Stimulated activated CD4-positive, alpha-beta T cell treated with anti-CD3 and anti-CD28 coated beads, Interleukin-1b, Interleukin-23, amount 100 ng/mL, for 1 hour (primary cell): ENCODE data around the gene AKAP13.
A peak's percentile ranks its signal among the peaks of the same experiment; 100 is the strongest.
"Not testable (repeated sequence)": the region's sequence is repeated elsewhere in the genome, so short reads cannot be mapped to it uniquely, and the experiment has no call there.

Experiments used
- DNase-seq, 2 donors: peaks; one replicate each; pipeline ENCODE4 v3.0.0-alpha.2; 2020; ENCODE audit warnings: low read depth in 2 of 2

The AKAP13 gene

GRCh38 chr15:85479071-85479647, 98.8 kb downstream of the AKAP13 start:
- no peak for DNase-seq

GRCh38 chr15:85480923-85481322, 100.5 kb downstream of the AKAP13 start:
- DNase-seq, result no peak

GRCh38 chr15:85481543-85481942, 101.1 kb downstream of the AKAP13 start:
- not testable (repeated sequence) for DNase-seq

- DNase-seq, result no peak
These were observed 102.5 kb downstream of the AKAP13 start for GRCh38 chr15:85482894-85483293.

- DNase-seq, result not testable (repeated sequence)
These were observed 103.6 kb downstream of the AKAP13 start for GRCh38 chr15:85483955-85484354.

DNA sequence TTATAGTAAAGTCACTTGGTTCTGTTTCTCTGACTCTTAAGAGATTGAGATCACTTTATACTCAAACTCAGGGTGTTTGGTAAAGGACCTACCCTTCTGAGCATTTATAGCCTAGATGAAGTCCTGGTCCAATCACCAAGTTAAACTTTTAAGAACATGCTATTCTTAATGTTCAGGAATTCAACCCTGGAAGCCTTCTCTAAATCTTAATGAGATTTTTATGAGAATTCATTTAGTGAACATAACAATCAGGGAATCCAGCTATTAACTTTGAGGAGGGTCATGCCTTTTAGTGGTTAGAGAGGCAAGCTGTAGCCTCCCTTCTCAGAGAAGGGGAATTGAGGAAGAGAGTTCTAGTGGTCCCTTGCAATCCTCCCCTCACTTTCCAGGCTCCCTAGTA, 104.5 kb downstream of the AKAP13 start:
- DNase-seq, result not testable (repeated sequence)

GRCh38 chr15:85485956-85486567, 105.7 kb downstream of the AKAP13 start:
- DNase-seq, result peak in 1 of 2 donors; percentile 23

GRCh38 chr15:85487796-85488195, 107.4 kb downstream of the AKAP13 start:
- not testable (repeated sequence) for DNase-seq

DNA sequence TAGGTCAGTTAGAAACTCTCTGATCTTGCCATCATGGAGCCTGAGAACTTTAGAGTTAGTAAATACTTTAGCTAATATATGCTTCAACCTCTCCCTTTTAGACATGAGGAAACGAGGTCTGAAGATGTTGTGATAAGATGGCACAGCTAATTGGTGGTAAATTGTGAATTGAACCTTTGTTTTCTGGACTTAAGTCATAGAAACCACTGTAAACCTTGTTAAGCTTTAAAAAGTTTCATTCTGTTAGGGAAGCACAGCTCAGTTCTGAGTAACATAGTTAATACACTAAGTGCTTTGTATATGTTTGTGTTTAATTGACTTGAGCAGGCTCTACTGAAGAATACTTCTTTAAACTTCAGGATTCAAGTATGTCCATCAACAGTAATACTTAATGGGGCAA, 108.6 kb downstream of the AKAP13 start:
- DNase-seq, result no peak

DNA sequence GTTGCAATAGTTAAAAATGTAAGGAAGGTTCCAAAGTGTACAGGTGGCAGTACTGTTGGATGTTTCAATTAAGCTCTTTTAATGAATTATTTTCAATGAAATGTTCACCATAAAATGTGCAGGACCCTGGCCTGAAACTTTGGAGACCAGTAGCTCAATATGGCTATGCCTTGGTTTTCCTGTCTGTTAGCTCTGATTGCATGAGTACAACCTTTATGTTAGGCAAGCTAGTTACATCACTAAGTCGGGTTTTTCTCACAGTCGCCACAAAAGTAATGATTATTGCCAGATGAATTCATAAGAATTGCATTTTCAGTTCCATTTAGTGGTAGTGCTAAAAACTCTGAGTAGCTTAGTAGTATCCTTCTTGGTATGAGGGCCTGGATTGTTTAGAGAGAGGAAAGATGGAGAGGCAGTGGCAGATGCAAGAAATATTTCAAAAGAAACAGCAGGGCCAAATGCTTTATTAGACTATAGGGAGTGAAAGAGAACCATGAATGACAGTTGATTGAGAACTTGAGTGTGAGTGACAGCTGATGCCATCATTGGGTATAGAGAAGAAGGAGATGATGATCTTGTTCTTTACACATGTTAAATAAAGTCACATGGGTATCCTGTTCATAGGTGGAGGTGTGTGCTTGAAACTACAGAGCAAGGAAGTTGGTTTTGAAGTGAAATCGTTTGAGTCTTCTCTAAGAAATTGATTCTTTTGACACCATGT, 109.5 kb downstream of the AKAP13 start:
- no peak for DNase-seq

DNA sequence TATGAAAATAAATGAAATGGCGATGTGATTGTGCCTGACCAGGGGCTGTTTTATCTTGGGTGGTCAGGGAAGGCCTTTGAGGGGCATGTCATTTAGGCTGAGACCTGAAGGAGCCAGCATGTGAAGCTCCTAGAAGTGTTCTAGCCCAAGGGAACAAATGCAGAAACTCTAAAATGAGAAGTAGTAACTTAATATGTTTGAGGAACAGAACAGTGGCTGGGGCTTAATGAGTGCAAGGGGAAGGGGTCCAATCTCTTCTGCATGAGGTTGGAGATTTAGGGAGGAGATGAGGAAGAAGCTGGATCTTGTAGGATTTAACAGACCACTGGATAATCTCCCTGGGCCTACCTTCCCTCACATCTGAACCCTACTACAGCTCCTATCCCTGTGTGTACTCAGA, 110.5 kb downstream of the AKAP13 start:
- no peak for DNase-seq

GRCh38 chr15:85491691-85492090, 111.3 kb downstream of the AKAP13 start:
- DNase-seq, result no peak

- no peak for DNase-seq
These were observed 112.0 kb downstream of the AKAP13 start for GRCh38 chr15:85492406-85492805.

DNA sequence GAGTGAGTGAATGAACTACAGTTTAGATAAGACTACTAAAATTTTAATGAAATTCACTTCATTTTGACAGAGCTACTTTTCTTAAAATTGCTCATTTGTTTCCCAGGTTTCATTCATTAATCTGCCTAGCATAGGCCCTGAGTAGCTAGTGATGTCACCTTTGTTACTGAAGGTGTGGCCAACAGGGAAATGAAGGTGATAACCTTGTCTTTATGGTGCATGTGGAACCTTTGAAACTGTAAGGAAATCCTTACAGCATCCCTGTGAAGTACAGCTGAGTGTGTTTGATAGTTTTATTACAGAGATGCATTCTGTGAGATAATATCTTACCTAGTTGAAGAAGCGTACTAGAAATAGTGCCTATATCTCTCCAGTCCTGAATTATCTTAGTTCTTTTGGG, 112.9 kb downstream of the AKAP13 start:
- DNase-seq, result no peak

GRCh38 chr15:85494048-85494777, 113.8 kb downstream of the AKAP13 start:
- DNase-seq, result no peak

DNA sequence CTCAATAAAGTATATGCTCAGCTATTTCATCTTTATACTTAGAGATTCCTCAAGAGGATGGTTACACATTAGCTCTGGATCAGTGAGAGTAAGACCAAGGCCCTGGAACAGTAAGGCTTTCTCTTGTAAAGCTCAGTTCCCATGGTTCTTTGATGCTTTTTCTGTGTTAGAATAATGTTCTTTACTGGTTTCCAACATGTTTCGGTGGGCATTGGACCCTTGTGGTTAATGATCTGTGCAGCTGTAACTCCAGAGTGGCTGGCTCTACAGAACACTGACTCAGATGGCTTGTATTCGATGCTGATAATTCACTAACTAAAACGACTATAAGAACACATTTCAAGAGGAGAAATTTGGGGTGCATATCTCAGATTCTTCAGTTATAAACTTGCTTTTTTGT, 114.7 kb downstream of the AKAP13 start:
- no peak for DNase-seq

GRCh38 chr15:85495544-85495943, 115.1 kb downstream of the AKAP13 start:
- DNase-seq, result no peak

- DNase-seq, result no peak
These were observed 115.7 kb downstream of the AKAP13 start for GRCh38 chr15:85496151-85496550.

- DNase-seq, result no peak
These were observed 116.3 kb downstream of the AKAP13 start for GRCh38 chr15:85496551-85497171.

DNA sequence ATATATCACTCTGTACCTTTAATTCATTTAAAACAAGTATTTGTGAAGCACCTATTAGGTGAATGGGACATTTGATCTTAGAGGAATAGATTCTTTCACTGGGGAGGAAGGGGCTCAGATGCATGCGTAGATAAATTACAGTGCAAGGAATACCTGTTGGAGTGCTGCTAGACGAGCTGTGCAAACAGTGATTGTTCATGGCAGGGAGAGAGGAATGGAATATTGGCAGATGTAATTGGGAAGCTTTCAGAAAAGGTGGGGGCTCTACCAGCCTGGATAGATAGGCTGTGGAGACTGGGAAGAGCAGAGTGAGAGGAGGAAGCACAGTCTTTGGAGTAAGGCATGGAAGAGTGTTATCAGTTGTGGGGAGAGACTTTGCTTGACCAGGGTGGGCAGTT, 116.8 kb downstream of the AKAP13 start:
- DNase-seq, result no peak

DNA sequence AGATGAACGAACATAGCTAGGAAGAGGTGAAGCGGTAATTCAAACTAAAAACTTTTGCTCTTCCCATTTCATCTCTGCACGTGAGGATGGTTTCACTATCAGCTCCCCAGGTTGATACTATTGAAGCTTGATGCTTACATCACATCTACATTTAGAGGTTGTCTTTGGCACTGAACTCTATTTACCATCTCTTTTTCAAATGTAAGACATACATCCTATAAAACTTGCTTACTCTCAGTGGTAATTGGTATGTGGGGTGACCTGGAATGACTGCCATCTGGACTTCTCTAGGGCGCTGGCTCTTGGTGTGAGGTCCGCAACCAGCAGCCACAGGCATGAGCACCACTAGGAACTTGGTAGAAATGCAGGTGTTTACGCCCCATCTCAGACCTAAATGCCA, 118.1 kb downstream of the AKAP13 start:
- DNase-seq, result no peak

- no peak for DNase-seq
These were observed 119.0 kb downstream of the AKAP13 start for GRCh38 chr15:85499371-85499887.
